Stimulated activated naive CD8-positive, alpha-beta T cell treated with anti-CD3 and anti-CD28 coated beads, Interleukin-15, Interleukin-2, amounts not matched to agents 100 U/mL and 50 U/mL, for 24 hours (primary cell): ENCODE data around the gene NHP2.
"Not testable (repeated sequence)": the region's sequence is repeated elsewhere in the genome, so short reads cannot be mapped to it uniquely, and the experiment has no call there.

Source experiments
- ATAC-seq: fragments of 150-1000 bp; cut with Tn5 transposase; one replicate; pipeline ENCODE4 v1.10.0; 2021
- DNase-seq: peaks from one replicate; pipeline ENCODE4 v3.0.0; 2021

Gene NHP2

DNA sequence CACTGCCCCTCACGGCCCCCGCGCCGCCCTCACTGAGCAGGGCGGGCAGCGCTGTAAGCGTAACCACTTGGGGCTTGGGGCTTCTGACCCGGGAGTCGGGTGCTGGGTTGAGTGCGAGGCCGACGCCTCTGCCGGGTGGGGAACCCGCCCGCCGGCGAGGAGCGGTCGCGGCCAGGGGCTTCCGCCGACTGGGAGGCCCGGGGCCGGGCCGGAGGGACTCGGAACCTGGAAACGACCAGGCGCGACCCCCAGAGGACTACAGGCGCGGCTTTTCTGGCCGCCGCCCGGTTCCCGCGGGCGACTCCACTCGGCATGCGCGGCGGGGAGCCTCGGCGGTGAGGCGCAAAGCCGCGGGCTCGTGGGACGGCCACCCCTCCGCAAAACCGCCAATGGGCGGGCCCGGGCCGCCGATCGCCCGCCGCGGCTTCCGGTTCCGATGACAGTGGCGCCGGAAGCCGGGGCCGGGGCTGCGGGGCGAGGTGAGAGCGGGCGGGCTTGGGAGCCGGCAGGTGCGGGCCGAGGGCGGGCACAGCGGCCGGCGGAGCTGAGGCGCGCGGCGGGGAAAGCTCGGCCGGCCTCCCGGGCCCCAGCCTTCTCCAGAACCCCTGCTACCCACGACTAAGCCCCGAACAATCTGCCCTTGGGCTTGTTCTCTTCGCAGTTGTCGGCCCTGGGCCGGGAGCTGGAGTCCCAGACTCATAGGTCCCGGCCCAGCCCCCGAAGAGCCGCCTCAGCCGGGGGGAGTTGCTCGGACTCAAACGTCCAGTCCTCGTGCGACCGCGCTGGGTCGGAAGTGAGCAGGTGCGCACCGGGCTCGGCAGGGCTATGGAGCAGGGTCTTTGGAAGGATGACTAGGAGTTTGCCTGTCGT, 22.9 kb downstream of the NHP2 start, which contains the start of gene RMND5B:
Gene RMND5B, plus strand, starts transcription at position 439 of the 870 bp plus-strand sequence. CDS start 7,106 bp downstream, outside the sequence.
- DNase-seq, result peak; percentile 88
- ATAC-seq, result peak; percentile 89

DNA sequence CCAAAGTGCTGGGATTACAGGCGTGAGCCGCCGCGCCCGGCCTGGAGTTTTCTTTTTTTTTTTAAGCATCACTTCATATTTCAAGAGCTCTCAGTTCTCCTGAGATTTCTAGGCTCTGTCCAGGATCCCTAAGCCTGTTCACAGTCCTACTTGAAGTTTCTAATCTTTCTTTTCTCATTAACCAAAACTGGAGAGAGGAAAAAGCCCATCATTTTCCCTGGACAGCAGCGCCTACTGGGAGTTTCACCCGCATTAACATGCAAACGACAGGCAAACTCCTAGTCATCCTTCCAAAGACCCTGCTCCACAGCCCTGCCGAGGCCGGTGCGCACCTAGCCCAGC, 23.5 kb downstream of the NHP2 start:
- not testable (repeated sequence) for ATAC-seq

DNA sequence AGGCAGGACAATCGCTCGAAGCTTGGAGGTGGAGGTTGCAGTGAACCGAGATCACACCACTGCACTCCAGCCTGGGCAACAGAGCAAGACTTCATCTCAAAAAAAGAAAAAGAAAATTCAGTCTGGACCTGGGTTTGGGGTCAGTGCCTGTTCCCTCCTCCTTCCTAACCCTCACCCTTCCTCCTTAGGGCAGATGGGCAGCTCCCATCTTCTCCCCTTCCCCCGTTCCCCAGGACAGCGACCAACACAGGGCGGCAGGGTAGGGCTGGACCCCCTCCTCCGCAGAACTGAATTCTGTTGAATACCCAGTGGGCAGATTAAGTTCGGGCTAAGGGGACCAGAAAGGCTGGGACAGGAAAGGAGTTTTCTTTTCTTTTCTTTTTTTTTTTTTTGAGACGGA, 24.4 kb downstream of the NHP2 start:
- ATAC-seq (no peak), DNase-seq (no peak)

More for the DNA sequence above, 23.5 kb downstream of the NHP2 start:
- DNase-seq, result not testable (repeated sequence)

DNA sequence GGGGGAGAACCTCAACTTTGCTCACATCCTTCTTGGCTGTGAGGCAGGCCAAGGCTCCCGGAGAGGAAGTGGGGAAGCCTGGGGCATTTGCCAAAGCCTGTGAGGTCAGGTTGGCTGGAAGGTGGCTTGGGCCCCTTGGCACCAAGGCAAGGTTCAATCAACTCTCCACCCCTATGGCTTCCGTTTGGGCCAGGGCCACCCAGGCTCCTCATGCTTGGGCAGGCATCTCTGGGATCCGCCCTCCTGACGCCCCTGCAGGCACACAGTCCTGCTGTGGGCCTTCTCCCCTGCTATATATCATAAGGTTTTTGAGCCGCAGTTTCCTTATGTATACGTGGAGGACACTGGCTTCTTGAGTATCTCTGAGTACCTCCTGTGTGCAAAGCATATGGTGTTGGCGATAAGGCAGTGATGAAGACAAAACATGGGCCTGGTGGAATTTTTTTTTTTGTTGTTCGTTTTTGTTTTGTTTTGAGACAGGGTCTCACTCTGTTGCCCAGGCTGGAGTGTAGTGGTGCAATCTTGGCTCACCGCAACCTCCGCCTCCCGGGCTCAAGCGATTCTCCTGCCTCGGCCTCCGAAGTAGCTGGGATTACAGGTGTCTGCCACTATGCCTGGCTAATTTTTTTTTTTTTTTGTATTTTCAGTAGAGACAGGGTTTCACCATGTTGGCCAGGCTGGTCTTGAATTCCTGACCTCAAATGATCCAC, 26.2 kb downstream of the NHP2 start:
- ATAC-seq, DNase-seq: not testable (repeated sequence)

DNA sequence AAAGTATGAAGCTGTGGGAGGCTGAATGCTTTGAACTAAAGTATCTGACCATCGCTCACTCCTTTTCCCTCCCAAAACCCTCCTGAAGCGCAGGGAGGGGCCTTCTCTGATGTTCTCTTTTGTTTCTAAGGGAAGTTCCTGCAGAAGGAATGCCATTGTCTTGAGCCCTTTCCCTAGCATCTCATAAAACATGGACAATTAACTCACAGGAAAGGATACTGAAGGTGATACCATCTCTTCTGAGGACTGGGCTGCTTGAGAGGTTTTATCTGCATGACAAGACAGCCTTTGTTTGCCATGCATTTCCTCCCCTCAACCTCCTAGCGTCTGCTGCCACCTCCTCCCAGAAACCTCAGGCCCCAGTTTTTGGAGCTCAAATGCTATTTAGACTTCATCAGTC, 27.1 kb downstream of the NHP2 start:
- DNase-seq (no peak), ATAC-seq (no peak)

DNA sequence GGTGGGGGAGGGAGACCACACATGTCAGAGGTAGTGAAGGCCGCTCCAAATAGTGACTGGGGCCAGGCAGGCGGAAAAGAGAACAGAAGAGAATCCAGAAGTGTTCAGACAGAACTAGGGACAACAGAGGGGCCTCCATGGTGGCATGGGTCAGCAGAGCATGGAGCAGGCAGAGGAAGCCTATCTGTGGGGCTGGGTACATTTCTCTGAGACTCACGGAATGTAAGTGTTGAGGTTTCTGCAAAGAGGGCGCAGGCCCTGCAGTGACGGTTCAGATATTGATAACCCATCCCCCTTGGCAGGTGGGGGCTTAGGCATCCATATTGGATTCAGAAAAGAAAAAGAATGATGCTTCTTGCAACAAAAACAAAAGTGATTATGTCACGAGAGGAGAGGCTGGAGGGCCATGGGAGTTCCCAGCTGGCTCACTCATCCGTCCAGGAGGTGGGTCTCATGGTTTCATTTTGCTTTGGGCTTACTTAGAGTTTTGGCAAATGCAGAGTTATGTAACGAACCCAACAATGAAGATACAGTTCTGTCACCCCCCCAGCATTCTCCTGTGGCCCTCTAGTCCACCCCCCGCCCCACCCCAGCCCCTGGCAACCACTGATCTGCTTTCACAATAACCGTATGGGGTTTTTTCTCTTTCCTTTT, 28.3 kb downstream of the NHP2 start:
- ATAC-seq, result no peak
- DNase-seq, result no peak

DNA sequence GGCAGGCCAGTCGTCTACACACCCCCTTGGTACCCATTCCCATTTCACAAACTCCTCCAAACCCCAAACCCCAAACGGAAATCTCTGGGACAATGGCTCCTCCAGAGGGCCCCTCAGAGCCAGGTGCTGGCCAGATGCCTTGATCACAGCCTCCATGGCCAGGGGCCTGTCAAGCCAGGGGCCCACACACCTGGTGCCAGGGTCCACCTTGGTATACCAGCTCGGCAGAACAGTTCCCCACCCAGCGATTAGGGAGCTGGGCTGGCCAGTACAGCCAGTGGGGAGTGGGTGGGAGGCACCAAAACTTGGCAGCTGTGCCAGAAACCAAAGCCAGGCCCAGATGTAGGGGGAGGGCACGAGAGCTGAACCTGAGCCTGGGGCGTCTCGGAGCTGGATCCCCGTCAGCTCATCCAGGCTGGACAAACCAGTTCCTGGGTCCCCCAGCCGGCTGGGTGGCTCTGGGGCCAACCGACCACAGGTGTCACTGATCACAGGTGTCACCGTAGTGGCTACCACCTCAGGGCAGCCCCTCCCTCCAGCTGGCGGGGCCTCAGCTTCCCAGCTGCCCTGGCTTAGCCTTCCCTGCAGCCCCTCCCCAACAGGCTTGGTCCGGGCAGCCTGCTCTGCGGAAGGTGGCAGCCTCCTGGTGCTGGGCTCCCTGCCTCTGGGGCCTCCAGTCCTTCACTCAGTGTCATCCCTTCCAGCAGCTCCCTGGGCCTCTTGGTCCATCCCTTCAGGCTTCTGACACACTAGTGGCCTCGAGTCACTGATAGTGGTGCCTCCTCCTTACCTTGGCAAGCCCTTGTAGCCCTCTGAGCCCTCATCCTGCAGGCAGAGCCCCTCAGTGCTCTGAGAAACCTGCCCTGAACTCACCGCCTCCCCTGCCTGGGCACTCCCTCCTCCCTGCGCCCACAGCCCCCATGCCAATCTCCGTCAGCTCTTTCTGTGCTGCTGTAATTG, 29.4 kb downstream of the NHP2 start:
- no peak for ATAC-seq

DNA sequence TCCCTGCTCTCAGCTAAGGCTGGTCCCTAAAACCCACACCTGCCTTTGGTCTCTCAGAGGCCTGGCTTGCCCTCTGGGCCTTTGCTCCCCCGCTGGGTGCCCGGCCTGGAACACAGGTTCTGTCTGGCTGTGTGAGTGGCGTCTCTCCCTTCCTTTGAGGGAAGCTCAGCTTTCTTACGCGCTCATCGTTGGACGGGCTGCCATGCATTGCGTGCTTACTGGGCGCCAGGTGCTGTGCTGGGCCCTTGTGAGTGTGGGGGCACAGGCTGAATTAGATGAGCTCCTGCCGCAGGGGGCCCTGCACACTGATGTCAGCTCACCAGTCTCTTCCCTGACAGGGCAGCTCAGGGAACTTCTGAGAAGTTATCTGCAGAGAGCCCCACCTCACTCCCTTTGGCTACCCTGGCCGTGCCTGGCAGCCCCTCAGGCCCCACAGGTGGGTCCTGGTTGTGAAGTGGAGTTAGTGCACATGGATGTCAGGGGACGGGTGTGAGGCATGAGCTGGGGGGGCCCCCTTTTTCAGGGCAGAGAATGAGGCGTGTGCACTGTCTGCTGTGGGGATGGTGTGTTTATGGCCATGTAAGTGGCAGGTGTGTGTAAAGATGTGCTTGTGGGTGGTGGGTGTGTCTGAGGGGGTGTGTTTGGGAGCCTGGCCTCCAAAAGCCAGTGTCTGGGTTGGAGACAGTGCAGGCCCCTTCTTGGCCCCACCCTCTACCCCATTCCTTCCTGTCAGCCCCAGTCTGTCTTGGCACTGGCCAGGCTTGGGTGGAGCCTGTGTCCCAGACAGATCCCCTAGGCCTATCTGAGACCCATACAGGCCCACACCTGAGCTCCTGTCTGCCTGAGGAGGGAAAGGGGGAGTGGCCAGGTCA, 30.4 kb downstream of the NHP2 start:
- DNase-seq (no peak), ATAC-seq (no peak)

More for the DNA sequence above, 29.4 kb downstream of the NHP2 start:
- DNase-seq, result no peak

DNA sequence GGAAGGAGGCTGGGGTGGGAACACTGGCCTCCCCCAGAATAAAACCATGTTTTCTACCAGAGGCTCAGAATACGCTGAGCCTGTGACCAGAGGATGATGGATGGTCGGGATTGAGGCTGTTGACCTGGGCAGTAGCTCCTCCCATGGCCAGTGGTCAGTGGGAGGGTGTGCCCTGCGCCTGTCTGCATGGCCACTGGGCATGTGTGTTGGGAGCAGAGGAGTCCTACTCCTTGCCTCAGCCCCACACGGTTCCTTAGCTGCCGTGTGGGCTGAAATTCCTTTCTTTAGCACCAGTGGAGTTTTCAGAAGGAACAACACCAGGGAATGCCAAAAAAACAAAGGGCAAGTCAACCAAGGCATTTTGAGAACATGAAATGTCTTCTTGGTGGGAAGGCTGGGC, 31.3 kb downstream of the NHP2 start:
- DNase-seq (no peak), ATAC-seq (no peak)

DNA sequence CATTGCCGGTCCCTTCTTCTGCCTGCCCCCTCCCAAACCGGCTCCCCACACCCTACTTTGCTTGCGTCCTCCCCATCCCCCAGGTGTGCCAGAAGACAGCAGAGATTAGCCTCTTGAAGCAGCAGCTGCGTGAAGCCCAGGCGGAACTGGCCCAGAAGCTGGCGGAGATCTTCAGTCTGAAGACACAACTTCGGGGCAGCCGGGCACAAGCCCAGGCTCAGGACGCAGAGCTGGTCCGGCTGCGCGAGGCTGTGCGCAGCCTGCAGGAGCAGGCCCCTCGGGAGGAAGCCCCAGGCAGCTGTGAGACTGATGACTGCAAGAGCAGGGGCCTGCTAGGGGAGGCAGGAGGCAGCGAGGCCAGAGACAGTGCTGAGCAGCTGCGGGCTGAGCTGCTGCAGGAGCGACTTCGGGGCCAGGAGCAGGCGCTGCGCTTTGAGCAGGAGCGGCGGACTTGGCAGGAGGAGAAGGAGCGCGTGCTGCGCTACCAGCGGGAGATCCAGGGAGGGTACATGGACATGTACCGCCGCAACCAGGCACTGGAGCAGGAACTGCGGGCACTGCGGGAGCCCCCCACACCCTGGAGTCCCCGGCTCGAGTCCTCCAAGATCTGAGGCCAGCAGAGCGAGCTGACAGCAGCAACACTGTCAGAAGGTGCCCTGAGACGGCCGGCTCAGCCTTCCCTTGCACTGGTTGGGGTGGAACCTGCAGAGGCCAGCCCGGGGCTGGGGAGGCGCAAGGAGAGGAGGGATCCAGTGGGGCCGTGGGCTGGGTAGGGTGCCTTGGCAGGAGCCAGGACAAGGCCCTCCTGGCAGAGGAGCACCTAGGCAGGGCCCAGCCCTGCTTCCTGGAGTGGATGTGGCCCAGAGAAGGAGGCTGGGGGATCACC, 32.1 kb downstream of the NHP2 start:
- DNase-seq (no peak), ATAC-seq (no peak)

DNA sequence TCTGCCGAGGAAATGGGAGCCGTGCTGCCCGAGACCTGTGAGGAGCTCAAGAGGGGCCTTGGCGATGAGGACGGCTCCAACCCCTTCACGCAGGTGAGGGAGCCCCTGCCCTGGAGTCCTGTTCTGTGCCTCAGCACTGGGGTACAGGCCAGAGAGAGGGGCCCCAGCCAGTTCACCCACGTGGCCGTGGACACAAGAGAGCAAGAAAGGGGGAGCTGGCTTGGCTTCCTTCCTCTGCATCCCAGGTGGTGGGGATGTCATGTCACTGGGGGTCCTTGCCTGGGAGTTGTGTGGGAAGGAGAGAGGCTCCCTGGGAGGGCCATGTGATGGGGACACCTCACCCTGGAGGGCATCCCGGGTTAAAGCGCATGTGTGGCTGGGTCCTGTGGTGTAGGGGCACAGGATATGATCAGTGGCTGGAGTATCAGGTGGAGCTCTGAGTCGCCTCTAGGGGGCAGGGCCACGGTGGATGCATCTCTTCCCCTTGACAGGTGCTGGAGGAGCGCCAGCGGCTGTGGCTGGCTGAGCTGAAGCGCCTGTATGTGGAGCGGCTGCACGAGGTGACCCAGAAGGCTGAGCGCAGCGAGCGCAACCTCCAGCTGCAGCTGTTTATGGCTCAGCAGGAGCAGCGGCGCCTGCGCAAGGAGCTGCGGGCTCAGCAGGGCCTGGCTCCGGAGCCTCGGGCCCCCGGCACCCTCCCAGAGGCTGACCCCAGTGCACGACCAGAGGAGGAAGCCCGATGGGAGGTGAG, 32.9 kb downstream of the NHP2 start:
- DNase-seq (peak; percentile 83), ATAC-seq (peak; percentile 83)

DNA sequence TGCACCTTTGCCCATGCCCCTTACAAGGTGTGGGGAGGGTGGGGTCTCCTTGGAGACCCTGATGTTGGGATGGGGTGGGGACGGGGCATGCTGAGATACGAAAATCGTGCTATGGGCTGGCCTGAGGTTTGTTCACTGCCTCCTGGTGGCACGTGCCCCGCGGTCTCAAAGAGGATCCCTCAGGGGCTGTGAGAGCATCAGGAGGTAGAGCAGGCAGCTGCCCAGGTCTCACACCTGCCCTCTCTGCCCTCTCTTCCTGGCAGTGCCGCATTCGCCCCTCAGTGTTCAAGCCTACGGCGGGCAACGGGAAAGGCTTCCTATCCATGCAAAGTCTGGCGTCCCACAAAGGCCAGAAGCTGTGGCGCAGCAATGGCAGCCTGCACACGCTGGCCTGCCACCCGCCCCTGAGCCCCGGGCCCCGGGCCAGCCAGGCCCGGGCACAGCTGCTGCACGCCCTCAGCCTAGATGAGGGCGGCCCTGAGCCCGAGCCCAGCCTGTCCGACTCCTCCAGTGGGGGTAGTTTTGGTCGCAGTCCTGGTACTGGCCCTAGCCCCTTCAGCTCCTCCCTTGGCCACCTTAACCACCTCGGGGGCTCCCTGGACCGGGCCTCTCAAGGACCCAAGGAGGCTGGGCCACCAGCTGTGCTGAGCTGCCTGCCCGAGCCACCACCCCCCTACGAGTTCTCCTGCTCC, 33.6 kb downstream of the NHP2 start:
- ATAC-seq, result no peak
- no peak for DNase-seq

DNA sequence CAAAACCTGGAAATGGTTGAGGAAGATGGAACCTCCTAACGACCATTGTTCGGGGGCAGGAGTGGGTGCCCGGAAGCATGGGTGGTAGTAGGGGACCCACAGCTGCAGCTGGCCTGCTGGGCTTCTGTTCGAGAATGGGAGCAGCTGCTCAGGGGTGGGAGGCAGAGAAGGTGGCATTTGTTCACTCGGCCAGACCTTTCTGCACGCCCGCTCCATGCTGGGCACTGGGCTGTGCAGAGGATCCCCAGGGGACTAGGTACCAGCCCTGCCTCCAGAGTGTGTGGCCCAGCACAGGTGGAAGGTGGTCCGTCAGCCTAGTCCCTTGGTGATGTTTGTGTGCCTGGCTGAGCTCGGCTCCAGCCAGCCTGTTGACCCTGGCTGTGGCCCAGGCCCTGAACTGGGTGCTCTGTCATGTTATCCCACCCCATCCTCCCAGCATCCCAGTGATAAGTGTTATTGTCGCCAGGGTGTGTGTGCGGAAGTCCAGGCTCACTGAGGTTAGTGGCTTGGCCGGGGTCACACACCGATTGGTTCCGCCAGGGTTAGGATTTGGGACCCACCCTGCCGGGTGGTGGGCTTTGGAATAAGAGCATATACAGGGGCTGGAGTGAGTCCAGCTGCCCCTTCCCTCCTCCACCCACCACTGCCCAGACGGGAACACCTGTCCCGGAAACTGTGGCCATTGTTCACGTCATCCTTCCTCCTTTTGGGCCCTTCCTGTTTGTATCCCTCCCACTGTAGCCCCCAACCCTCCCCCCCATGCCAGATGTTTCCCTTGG, 35.6 kb downstream of the NHP2 start:
- ATAC-seq, result no peak
- DNase-seq, result no peak

DNA sequence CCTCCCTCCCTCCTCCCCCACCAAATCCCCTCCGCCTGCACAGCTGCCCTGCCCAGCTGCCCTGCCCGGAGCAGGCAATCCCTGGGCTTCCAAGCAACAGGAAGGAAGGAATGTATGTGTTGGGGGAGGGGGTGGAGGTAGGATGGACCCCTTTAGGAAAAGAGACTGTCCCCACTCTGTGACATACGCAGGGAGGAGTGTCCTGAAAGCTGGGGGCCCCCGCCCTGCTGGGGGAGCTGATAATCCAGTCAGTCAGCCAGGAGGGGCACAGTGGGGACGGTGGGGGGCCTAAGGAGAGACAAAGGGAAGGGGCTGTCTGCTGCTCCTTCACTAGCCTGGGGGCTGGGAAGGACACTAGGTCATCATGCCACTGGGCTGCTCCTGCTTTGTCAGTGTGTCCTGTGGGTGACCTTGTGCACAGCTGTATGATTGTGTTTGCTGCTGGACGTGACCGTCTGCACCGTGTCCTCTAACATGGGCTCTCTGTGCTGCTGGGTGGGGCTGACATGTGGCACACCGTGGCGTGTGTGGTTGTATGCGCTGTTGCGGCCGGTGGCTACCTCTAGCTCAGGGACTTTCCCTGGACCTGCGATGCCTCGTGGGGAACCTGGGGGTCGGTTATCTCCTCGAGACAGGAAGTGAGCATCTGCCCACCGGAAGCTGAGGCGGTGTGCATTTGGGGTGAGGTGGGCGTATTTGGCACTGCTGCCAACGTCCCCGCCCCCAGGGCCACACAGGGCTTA, 37.4 kb downstream of the NHP2 start:
- DNase-seq (peak; percentile 86), ATAC-seq (peak; percentile 50)

DNA sequence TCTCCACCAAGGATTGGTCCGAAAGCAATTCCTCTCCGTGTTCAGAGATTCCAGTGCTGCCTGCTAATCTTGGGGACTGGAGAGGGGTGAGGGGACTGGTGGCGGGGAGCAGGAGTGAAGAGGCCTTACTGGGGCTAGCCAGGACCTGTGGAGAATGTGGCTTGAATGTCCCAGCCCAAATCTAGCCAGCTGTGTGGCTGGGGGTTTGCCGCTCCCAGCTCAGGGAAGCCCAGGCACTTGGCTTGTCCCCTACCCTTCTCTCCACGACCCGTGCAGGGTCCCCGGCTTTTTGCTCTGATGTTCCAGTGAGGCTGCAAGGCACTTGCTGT, 37.9 kb downstream of the NHP2 start:
- ATAC-seq, result no peak
- peak; percentile 32 for DNase-seq

DNA sequence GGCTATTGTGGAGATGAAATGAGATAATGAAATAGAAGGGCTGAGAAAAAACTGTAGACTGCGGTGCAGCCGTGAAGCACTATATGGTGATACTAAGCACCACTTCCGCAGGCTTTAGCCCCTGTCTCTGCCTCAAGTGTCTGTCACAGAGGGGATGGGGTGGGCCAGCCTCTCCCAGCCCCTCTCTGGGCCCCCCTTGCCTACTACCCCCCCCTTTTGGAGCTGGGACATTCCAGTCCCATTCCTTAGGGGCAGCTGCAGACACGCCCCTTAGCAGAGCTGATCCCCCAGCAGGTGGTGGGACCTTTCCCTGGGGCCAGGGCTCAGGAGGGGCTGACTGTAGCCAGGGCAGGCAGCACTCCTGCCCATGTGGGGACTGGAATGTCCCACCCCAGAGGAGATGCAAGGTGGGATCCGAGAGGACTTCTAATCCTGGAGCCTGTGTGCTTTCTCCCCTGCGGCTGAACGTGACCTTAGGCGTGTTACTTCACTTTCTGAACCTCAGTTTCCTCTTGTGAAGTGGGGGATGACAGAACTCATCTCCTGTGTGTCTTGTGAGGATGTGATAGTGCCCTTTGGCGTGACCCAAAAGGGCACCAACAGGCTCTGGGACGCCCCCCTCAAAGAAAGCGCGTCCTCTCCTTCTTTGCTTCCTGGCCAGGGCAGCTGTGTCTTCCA, 38.4 kb downstream of the NHP2 start:
- DNase-seq (peak; percentile 54), ATAC-seq (peak; percentile 35)
